GM19372 (cell line): Measurements from ENCODE around the gene RGSL1.

Experiments
- ATAC-seq: cut with Tn5 transposase; IDR thresholded peaks from one replicate; pipeline ENCODE4 v1.9.1; 2021; ENCODE audit warnings: mild to moderate bottlenecking, low read depth, moderate library complexity; ENCODE audit not compliant: unreplicated experiment

Gene RGSL1

DNA sequence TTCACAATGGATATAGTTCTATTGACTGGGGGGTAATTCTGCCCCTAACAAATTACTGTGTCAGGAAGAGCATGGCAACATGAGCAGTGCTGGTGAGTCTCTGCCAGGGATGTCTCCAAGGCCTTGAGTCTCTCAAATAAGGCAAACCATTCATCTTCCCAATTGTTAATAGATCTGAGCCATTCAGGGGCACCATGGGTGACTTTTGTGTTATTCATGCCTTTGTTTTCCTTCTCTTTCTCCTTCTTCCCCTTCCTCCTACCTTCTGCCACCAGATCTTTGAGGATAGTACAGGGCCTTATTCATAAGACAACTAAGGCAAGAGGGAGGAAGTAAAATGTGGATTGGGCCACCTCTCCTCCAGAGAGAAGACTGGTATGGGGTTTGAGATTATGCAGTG, at the start of gene RGSL1:
Gene RGSL1, plus strand, starts transcription at position 60 of the 400 bp plus-strand sequence. Its CDS starts 20 bp downstream, at position 80.
- ATAC-seq = no peak

GRCh38 chr1:182400567-182400966, 49.4 kb upstream of the RGSL1 start, which contains the start of gene TEDDM1:
TEDDM1 (minus strand) TSS chr1:182400667; CDS start chr1:182400485, 182 bp downstream.
- ATAC-seq = no peak

GRCh38 chr1:182404781-182405180, 45.2 kb upstream of the RGSL1 start:
- ATAC-seq = no peak

DNA sequence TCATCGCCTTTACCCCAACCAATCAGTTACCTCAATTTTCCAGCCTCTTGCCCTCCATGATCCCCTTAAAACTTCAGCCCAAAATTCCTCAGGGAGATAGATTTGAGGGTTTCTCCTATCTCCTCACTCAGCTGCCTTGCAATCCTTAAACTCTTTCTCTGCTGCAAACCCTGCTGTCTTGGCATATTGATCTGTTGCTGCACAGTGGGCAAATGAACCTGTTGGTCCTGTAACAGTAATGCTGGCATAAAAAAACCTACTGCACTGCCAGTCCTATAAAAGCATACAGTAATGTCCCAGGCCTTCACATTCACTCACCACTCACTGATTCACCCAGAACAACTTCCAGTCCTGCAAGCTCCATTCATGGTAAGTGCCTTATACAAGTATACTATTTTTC, 44.4 kb upstream of the RGSL1 start:
- no peak for ATAC-seq

GRCh38 chr1:182406012-182406411, 43.9 kb upstream of the RGSL1 start:
- no peak for ATAC-seq

DNA sequence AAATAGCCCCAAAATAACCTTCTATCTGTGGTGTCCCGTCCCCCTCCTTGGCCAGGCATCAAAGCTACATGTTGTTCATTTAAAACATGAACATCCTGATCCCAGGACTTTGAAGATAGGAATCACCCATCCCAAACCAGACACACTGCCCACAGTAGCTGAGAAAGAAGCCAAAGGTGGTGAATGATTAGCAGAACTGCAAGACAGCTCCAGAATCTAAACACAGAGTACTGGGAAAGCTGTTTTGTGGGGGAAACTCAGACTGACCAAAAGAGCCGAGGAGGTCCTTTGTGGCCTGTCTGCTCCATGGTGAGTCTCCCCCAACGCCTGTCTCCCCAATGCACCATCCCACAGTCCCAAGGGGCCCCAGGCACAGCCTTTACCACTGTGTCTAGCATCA, 42.2 kb upstream of the RGSL1 start:
- no peak for ATAC-seq

GRCh38 chr1:182408435-182409075, 41.4 kb upstream of the RGSL1 start:
- no peak for ATAC-seq

DNA sequence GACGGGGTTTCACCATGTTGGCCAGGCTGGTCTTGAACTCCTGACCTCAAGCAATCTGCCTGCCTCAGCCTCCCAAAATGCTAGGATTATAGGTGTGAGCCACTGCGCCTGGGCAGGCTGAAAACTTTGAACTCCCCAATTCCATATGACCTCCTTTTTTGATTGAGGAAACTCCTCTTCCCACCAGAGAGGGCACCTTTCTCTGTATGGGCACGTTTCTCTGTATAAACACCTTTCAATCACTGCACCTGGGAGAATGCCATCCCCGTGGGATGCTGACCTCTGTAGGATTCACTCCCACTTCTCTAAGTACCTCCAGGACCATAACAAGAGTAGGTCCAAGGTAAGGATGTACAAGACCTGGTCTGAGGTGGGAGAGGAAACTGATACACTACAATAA, 39.8 kb upstream of the RGSL1 start:
- ATAC-seq = no peak

DNA sequence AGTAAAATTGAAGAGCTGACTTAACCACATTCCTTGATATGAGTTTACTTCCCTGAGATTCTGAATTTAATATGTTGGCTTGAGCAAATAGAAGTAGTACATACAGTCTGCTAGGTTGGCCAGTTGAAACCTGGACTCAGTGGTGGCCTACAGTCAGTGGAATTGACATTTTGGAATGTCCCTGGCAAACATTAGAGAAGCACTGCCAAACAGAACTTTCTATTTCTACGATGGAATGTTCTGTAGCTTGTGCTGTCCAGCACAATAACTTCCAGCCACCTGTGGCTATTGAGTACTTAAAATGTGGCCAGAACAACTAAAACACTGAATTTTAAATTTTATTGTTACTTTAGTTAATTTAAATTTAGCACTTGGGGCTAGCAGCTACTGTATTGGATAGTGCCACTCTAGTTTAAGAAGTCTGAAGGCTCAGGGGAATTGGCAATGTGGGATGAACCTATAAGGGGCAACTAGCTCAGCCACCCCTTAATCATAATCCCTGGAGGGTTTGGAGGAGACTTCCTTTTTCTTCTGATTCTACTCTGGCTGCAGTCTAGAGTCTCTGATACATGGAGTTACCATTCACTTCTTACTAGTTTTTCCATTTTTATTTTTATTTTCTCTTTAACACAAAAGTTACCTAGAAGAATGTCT, 39.2 kb upstream of the RGSL1 start:
- ATAC-seq = no peak

GRCh38 chr1:182413486-182413885, 36.5 kb upstream of the RGSL1 start:
- no peak for ATAC-seq

GRCh38 chr1:182413969-182414368, 36.0 kb upstream of the RGSL1 start:
- ATAC-seq = no peak

- ATAC-seq = no peak
These were observed 34.2 kb upstream of the RGSL1 start for GRCh38 chr1:182415789-182416188.

DNA sequence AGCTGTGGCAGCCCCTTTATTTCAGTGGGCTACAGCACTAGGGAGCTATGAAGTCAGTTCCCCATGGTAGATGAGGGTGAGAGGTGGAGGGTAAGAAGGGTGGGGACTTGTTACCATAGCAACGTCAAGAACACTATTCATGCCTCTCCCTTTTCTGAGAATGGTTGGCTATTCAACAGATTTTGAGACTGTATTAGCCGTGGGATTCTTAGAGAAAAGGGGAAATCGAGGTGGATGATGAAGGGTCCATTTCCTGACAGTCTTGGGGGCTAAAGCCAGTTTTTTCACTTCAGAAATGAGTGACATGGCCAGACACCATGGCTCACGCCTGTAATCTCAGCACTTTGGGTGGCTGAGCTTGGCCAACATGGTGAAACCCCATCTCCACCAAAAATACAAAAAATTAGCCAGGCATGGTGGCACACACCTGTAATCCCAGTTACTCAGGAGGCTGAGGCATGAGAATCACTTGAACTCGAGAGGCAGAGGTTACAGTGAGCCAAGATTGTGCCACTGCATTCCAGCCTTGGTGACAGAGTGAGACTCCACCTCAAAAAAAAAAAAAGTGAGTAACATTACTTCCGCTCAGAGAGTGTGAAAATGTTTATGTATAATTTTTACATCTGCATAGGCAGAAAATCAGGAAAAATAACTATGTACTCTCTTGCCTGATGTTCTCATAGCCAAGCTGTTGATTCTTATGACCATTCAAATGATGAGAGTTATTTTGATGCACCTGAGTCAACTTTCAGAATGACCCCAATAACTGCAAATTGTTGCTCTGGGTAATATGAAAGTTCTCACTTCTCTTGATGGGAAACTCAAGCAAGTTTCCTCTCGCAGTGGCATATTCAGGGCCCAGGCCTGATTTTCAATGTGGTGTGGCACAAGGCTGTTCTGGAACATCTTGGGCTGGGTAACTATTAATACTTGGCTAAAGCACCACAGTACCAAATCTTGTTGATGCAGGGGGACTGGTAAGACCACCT, 23.2 kb upstream of the RGSL1 start:
- peak; percentile 51 for ATAC-seq

DNA sequence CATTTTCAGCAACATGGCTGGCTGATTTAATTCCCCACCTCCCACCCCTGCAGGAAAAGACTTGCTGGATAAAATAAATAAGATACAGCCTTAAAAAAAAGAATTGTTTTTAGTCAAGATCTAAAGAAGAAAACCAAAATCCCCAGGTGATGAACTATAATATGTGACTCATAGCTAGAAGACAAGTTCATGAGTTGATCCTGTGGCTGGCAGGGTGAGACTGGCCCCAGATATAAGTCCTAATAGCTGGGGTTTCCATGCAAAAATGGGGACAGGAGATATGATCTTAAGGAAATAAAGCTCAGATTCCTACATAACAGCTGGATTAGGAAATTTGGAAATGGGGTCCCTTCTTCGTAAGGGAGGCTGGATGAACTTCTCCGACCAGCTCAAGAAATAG, 21.9 kb upstream of the RGSL1 start:
- no peak for ATAC-seq

DNA sequence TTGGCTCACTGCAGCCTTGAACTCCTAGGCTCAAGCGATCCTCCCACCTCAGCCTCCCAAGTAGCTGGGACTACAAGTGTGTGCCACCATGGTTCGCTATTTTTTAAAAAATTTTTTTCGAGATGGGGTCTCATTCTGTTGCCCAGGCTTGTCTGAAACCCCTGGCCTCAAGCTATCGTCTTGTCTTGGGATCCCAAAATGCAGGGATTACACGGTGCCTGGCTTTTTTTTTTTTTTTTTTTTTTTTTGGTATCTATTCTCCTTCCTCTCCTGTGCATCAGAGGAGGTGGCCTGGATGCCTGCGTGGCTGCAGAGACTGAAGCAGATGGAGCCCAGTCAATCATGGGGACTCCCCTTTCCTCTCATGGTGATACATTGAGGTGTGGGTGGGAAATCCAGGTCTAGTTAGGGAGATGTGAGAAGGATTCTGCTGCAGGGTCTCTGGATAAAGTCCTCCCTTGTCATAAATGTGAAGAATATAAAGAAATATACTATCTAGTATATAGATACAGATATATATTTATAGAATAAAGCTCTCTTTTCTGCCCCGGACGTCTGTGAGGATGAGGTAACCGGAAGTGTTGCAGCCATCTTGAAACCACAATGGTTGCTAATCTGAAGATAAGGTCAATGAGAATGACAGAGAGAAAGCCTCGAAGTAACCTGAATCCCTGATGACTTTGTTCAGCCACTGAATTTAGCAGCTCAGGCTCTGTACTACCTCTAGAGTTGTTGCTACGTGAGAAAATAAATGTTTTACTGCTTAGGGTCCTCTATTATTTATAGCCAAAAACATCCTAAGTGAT, 19.5 kb upstream of the RGSL1 start:
- peak; percentile 37 for ATAC-seq

DNA sequence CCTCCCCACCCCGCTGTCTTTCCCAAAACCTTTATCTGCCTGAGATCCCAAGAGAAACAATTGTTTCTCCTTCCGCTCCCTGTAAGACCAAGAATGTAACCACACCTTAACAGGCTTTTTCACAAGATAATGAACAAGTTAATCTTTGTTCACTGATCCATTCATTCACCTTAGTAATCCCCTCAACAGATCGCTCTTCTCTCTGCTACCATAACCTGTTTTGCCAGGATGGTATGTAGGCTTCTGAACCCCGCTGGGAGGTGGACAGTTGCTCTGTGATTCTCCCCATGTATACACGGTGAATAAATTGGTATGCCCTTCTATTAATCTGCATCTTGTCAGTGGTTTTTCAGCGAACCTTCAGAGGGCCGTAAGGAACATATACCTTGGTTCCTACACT, 18.7 kb upstream of the RGSL1 start:
- no peak for ATAC-seq

- no peak for ATAC-seq
These were observed 16.4 kb upstream of the RGSL1 start for GRCh38 chr1:182433580-182433979.

DNA sequence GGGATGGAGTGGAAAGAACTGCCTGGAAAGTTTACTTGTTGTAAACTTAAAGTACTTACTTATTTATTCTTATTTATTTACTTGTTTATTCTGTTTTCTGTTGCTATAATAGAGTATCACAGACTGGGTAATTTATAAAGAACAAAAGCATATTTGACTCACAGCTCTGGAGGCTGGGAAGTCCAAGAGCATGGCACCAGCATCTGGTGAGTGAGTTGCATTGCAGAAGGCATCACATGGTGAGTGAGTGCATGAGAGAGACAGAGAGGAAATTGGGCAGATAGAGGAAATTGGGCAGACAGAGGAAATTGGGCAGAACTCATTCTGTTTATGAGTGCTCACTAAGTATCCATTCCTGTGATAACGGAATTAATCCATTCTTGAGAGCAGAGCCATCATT, 11.6 kb upstream of the RGSL1 start:
- no peak for ATAC-seq

GRCh38 chr1:182441719-182442118, 8.2 kb upstream of the RGSL1 start:
- ATAC-seq = no peak

DNA sequence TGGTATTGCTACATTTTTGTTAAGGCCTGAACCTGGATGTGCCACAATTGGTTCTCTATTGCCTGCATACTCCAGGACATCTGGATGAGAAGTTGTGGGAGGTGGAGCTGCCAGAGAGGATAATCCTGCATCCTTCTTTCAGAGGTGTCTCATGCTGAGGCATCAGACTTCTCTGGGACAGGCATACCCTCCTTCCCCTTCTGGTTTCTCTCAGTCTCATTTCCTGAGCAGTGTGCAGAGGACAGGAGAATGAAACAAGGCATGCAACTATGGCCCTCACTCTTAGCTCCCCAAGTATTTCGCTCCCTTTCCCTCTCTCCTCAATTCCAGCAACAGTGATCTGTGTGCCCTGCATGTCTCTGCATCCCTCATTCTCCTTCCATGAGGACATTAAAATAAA, 7.6 kb upstream of the RGSL1 start:
- ATAC-seq = no peak
